ENCODE data around the gene AFAP1.
A peak's percentile ranks its signal among the peaks of the same experiment; 100 is the strongest.

The AFAP1 gene

DNA sequence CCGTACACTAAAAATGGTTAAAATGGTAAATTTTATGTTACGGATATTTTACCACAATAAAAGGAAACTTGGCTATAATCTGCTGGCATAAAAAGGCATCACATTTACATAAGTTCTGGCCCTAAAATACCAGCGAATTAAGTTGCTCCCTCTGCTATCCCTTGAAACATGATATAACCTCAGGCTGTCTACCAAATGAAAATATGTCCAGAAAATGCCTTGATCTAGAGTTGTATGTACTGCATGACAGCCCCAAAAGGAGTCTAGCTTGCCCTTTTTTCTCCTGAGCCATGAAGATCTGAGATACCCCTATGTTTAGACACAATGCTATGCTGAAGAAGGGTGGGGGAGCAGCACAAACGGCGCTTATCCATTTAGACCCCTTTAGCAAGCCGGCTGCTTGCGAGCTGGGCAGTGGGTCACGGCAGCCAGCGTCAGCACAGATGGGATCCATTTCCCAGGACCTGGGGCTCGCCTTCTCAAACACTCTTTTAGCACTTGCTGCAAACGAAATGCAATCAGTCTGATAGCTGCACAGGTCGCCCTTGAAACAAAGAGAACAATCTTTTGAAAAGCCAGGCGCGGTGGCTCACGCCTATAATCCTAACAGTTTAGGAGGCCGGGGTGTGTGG is 77.0 kb downstream of the AFAP1 start:
- DNase-seq: no peak

DNA sequence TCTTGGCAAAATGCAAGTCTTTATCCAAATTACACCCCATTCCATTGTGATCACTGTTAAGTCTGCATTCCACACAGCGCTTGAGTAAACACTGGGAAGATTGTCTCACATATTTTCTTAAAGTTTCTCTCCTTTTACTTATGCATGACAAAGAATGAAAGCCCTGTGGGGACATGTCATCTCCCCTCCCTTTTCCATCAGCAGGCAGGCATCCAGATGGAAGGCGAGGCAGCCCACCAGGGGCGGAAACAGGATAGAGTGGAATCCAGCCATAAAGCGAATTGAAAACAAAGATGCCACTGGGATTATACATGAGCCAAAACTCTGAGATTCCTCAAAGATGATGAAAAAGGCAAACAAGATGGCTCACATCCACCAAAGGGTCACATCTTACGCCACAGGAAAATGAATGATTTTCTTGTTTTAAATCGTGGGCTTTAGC is 78.2 kb downstream of the AFAP1 start:
- no peak for DNase-seq

DNA sequence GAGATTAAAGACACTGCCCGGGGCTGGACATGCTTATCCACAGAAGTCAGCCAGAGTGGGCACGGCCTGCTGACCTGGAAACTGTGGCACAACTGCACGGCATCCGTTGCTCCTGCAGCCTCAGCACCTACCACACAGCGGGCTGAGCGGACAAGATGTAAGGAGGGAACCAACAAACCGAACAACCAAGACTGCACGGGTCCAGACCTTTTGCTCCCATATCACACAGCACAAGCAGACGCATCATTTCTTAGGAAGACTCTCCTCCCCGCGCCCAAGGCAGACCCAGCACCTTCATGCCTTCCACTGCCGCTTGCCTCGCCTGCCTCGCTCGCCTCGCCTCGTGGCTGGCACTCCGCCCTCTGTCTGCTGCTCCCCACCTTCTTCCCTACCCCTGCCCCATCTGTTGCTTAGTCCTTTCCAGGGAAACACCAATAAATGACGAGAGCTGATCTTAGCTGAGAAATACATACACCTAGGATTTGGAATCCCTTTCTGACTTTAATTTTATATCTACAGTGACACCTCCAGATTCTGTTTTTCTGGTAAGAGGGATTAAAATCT is 79.0 kb downstream of the AFAP1 start:
- no peak for DNase-seq

- DNase-seq: no peak
These were observed 80.3 kb downstream of the AFAP1 start for GRCh38 chr4:7859326-7859725.

DNA sequence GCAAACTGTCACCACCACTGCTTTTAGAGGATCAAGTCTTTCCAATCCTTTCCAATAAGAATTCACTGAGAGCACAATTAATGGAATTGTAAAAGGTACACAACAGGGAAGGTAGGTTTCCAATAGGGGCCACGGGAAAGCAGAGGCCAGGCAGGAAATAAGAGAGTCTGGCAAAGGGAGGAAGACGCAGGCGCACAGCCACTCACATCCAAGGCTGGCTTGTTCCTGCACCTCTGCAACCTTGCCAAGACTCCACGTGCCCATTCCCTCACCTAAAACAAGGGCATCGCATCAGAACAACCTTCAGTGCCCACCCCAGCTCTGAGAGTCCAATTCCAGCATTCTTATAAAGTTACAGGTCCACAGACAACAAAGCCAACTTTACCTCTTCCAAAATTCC is 81.2 kb downstream of the AFAP1 start:
- no peak for DNase-seq

DNA sequence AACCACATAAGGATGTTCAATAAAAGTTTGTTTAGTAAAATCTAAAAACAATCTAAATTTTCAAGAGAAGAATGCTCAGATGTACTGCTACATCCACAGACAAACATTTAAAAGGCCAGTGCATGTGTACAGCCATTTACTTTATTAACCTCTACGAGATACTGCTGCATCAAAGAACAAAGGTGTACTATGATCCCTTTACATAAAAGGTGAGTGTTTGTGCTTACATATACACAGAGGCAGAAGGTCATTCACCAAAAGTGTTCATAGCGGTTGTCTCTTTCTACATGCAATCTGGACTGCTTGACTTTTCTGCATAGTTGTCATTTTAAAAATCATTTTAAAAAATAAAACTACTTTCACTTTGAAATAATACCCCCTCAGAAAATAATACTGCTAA is 81.7 kb downstream of the AFAP1 start:
- DNase-seq: no peak

GRCh38 chr4:7857238-7857701 is 82.4 kb downstream of the AFAP1 start:
- DNase-seq: no peak

DNA sequence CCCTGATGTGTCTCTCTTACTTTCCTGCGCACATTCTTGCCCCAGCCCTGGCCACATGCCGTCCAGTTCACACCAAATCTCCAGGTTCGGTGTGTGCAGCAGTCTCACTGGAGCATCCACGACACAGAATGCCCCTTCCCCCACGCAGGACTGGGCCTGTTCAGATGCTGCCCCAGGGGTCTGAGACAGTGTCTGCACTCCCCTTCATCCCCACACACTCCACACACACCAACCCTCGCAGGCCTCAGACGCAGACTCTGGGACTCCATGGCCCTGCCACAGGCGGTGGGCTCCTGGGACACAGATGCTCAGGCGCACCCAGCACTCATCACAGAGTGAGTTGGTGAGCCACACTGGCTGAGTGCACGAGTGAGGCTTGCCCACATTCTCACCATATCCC is 83.9 kb downstream of the AFAP1 start:
- DNase-seq: no peak

- DNase-seq: peak; percentile 65
These were observed 84.8 kb downstream of the AFAP1 start for GRCh38 chr4:7854697-7855370.

GRCh38 chr4:7854216-7854615 is 85.4 kb downstream of the AFAP1 start:
- no peak for DNase-seq

DNA sequence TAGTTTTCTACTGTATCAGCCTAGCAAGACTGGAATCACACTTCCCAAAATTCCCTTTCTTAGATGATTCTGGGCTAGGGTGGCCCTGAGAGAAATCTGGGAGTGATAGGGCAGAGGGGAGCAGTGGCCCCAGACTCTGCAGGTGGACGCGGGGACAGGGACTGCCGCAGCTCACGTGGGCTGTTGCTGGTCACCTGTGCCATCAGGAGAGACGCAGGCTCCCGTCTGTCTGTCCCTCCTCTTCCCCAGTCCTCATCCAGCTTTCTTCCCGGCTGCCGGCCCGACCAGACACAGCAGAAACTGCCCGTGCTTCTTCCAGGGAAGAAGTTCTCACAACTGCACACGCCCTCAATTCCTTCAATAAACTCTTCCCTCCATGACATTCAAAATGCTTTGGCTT is 86.4 kb downstream of the AFAP1 start:
- no peak for DNase-seq

DNA sequence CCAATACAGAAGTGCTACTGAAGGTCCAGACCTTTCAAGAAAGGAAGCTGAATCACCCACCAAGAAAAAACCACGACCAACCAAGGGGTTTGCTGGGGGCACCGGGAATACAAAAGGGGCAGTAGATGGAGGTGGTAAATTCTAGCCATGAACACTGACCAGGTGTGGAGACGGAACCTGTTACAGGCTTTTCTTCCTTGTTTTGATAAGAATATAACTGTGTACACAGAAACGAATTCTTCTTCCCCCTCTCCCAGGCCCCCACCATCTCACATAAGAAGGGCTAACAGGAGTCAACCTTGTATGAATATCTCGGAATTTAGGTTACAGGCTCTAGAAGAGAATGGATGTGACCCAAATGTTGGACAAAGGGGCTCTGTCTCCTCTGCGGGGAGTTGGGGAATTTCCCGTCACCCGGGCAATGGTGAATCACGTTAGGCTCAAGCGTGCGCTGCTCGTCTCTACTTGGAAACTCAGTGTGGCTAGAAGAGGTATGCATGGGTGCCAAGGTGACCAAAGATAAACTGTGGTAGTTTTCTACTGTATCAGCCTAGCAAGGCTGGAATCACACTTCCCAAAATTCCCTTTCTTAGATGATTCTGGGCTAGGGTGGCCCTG is 87.0 kb downstream of the AFAP1 start:
- DNase-seq: peak; percentile 51

- no peak for DNase-seq
These were observed 89.2 kb downstream of the AFAP1 start for GRCh38 chr4:7850489-7850888.

DNA sequence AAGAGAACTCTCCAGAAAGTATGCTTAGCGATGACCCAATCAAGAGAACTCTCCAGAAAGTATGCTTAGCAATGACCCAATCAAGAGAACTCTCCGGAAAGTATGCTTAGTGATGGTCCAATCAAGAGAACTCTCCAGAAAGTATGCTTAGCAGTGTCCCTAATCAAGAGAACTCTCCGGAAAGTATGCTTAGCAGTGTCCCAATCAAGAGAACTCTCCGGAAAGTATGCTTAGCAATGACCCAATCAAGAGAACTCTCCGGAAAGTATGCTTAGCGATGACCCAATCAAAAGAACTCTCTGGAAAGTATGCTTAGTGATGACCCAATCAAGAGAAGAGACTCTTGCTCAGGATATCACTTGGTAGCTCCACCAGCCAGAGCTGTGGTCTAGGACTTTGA is 92.5 kb downstream of the AFAP1 start:
- DNase-seq: no peak

GRCh38 chr4:7845493-7846128 is 94.0 kb downstream of the AFAP1 start:
- no peak for DNase-seq

DNA sequence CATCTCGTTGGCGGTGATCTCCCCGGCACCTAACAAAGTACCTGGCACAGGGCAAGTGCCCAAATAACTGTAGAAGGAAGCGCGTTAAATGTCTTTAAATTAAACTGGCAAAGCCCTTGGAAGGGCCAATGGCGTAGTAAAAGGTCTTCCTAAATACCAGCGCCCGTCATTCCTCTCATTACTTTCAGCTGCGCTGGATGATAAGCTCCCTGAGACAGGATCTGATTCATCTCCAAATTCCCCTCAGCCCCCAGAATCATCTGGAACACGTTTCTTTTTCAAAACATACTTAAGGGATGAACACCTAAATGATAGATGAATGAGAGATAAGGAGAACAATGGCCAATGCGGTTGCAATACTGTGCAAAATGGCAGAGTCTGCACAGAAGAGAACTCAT is 95.1 kb downstream of the AFAP1 start:
- no peak for DNase-seq

DNA sequence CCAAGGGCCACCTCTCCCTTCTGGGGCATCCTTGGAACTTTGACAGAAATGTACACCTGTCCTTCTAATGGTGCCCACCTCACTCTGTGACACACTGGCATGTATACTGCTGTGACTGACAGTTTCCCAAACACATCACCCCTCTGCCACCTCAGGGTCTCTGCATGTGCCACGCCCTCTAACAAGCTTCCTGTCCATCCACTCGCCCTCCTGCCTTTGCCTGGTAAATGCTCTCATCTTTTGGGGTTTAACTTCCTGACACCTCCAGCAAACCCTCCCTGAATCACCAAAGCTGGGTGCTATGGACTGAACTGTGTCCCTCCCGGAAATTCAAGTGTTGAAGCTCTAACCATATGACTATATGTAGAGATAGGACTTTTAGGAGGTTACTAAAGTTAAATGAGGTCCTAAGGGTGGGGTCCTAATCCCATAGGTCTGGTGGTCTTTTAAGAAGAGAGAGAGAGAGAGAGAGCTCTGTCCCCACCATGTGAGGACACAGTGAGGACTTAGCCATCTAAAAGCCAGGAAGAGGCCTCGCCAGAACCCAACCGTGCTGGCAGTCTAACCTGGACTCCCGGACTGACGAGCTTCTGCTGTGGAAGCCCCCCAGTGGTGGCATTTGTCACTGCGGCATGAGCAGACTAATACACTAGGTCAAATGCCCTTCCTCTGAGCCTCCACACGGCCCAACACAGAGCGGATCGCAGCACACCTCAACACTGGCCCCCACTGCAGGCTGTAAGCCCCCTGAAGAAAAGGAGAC is 95.6 kb downstream of the AFAP1 start:
- peak; percentile 78 for DNase-seq

DNA sequence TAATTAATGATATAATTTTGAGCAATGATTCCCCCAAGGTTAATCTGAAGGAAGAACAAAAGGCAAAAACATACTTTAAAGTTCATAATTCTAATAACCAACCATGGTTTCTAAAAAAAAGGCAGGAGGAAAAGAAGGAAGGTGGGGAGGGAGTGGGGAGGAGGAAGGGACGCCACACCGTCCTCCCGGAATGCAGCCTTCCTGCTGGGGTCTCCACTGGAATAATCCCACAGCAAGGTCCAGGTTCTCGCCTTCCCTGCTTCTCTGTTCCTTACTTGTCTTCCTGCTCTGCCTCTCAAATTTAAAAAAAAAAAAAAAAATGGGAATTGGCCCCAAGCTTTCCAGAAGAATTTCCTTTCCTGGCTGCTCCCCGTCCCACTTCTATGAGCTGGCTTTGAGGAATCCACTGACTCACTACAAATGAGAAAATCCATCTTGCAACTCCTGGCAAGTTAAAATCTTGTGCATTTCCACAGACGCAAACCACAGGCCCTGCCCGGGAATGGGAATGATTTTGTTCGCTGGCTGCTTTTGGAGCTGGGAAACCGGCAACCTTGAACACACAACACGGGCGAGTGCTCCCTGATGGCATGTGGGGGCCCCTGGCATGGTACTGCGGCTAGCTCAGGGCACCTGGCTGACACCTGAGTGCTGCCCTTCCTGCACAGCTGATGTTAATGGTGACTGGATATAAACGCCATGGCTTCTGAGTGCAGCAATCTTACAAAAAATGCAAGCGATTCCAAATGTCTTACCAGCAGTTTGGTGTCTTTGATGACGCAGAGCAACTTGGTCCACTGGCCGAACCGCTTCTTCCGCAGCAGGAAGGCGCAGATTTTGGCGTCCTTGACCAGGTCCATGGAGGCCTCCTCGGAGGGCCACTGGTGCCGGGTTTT is 97.0 kb downstream of the AFAP1 start:
- no peak for DNase-seq

GRCh38 chr4:7841894-7842293 is 97.8 kb downstream of the AFAP1 start:
- DNase-seq: no peak

DNA sequence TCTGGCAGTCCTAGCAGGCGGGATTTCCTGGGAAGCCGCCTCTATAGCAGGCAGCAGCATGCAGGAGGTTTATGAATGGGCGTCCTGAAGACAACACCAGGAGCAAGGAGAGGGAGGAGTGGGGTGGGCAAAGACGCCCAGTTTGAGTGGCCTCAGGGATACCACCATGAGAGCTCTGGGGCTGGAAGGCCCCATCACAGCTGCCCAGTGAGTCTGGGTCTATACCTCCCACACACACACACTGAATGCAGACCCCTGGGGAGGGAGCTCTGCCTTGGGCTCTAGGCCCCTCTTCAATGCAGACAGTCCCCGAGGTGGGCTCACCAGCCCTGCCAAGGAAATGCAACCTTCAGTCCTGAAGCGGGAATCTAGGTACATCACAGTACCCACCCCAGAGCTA is 98.6 kb downstream of the AFAP1 start:
- no peak for DNase-seq

DNA sequence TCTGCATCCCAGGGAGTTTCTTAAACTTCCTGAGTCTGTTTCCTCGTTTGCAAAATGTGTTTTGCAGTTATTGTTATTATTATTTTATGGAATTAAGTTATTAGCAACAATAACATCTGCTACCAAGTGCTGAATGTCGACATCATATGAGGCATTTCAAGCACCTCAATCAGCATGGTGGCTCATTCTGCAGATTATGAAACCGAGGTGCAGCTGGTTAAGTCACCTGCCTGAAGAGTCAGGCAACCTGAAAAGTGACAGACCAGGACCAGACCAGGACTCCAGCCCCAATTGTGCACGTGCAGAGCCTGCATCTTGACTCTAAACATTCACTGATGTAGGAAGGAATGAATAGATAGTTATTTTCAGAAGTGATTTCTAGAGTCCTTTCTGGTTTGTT is 99.8 kb downstream of the AFAP1 start:
- DNase-seq: no peak

All from activated naive CD4-positive, alpha-beta T cell treated with Interleukin-2 at 50 U/mL for 16 hours (primary cell).